ENCODE measurements around the gene DMGDH. TPM values are rescaled to one million over a fixed set of nuclear protein-coding genes. Genes with fewer than 3 reads are reported as not detected.

The DMGDH gene
- total RNA-seq, 2 experiments from 2014 or later = 0.33 to 0.70 TPM

- DNase-seq = no peak
- Mint-ChIP-seq H3K9me3 (ENCODE audit: low read depth) (no peaks in the 10 kb centered on the region), H3K36me3 (no peaks in the 10 kb centered on the region), H3K4me1 (no peaks in the 10 kb centered on the region), H3K27me3 (peaks cover 46% of the 10 kb centered on the region), H3K27ac (no peak overlapping the region), H3K4me3 (no peak overlapping the region)
- CTCF ChIA-PET = interaction anchor here (0.9 to 2.0 kb wide), 4 partner anchors 23 to 61 kb away, joined by 3 to 13 read pairs (median 5); no protein-coding TSS in a partner anchor
- ATAC-seq = no peak
Observed at GRCh38 chr5:79048437-79048836, 21.0 kb downstream of the DMGDH start.

GRCh38 chr5:79047199-79047598, 22.3 kb downstream of the DMGDH start:
- ATAC-seq (no peak), DNase-seq (no peak)
- H3K4me1 Mint-ChIP-seq = no peaks in the 10 kb centered on the region
- CTCF ChIA-PET = interaction anchor here (0.6 to 2.0 kb wide), 4 partner anchors 22 to 114 kb away, joined by 3 to 13 read pairs (median 6); no protein-coding TSS in a partner anchor
- no peak overlapping the region for H3K4me3 Mint-ChIP-seq
- no peaks in the 10 kb centered on the region for H3K9me3 Mint-ChIP-seq (ENCODE audit: low read depth)
- peaks cover 46% of the 10 kb centered on the region for H3K27me3 Mint-ChIP-seq
- H3K36me3 Mint-ChIP-seq = no peaks in the 10 kb centered on the region
- H3K27ac Mint-ChIP-seq = no peak overlapping the region

GRCh38 chr5:79042188-79042587, 27.3 kb downstream of the DMGDH start:
- Mint-ChIP-seq H3K4me3 (no peak overlapping the region), H3K9me3 (ENCODE audit: low read depth) (no peaks in the 10 kb centered on the region), H3K27ac (no peak overlapping the region), H3K27me3 (peaks cover 23% of the 10 kb centered on the region), H3K4me1 (no peaks in the 10 kb centered on the region), H3K36me3 (no peaks in the 10 kb centered on the region)
- CTCF ChIA-PET = interaction anchor here (2.3 kb wide), 1 partner anchor 17 kb away, joined by 12 read pairs; no protein-coding TSS in a partner anchor
- ATAC-seq = no peak
- no peak for DNase-seq

GRCh38 chr5:79036769-79037168, 32.7 kb downstream of the DMGDH start:
- Mint-ChIP-seq H3K4me1 (no peaks in the 10 kb centered on the region), H3K36me3 (no peaks in the 10 kb centered on the region), H3K9me3 (ENCODE audit: low read depth) (no peaks in the 10 kb centered on the region), H3K27ac (no peak overlapping the region), H3K4me3 (no peak overlapping the region), H3K27me3 (peaks cover 3% of the 10 kb centered on the region)
- DNase-seq (no peak), ATAC-seq (no peak)
- CTCF ChIA-PET = no interaction called here

GRCh38 chr5:79035237-79035636, 34.2 kb downstream of the DMGDH start:
- ATAC-seq (no peak), DNase-seq (no peak)
- Mint-ChIP-seq H3K4me3 (no peak overlapping the region), H3K27ac (no peak overlapping the region), H3K4me1 (no peaks in the 10 kb centered on the region), H3K9me3 (ENCODE audit: low read depth) (no peaks in the 10 kb centered on the region), H3K27me3 (peaks cover 5% of the 10 kb centered on the region), H3K36me3 (no peaks in the 10 kb centered on the region)
- CTCF ChIA-PET = interaction anchor here (1.2 kb wide), 1 partner anchor 98 kb away, joined by 4 read pairs; no protein-coding TSS in a partner anchor

GRCh38 chr5:79032782-79033181, 36.7 kb downstream of the DMGDH start:
- no peaks in the 10 kb centered on the region for H3K4me1 Mint-ChIP-seq
- no peak overlapping the region for H3K4me3 Mint-ChIP-seq
- no peaks in the 10 kb centered on the region for H3K36me3 Mint-ChIP-seq
- H3K27me3 Mint-ChIP-seq = peaks cover 10% of the 10 kb centered on the region
- ATAC-seq = no peak
- CTCF ChIA-PET = interaction anchor here (1.6 kb wide), 1 partner anchor 8 kb away, joined by 5 read pairs; no protein-coding TSS in a partner anchor
- no peaks in the 10 kb centered on the region for H3K9me3 Mint-ChIP-seq (ENCODE audit: low read depth)
- H3K27ac Mint-ChIP-seq = no peak overlapping the region
- DNase-seq = no peak

- Mint-ChIP-seq H3K36me3 (no peaks in the 10 kb centered on the region), H3K27me3 (peaks cover 12% of the 10 kb centered on the region), H3K9me3 (ENCODE audit: low read depth) (no peaks in the 10 kb centered on the region), H3K27ac (no peak overlapping the region), H3K4me1 (no peaks in the 10 kb centered on the region), H3K4me3 (no peak overlapping the region)
- ATAC-seq (no peak), DNase-seq (no peak)
- CTCF ChIA-PET = no interaction called here
Observed at GRCh38 chr5:79032031-79032695, 37.3 kb downstream of the DMGDH start.

- CTCF ChIA-PET = no interaction called here
- H3K27me3 Mint-ChIP-seq = peaks cover 19% of the 10 kb centered on the region
- no peaks in the 10 kb centered on the region for H3K36me3 Mint-ChIP-seq
- H3K4me3 Mint-ChIP-seq = no peak overlapping the region
- no peaks in the 10 kb centered on the region for H3K9me3 Mint-ChIP-seq (ENCODE audit: low read depth)
- ATAC-seq = no peak
- DNase-seq = no peak
- H3K27ac Mint-ChIP-seq = no peak overlapping the region
- H3K4me1 Mint-ChIP-seq = no peaks in the 10 kb centered on the region
Observed at GRCh38 chr5:79031485-79031867, 38.0 kb downstream of the DMGDH start.

- peaks cover 23% of the 10 kb centered on the region for H3K27me3 Mint-ChIP-seq
- no peaks in the 10 kb centered on the region for H3K4me1 Mint-ChIP-seq
- H3K4me3 Mint-ChIP-seq = no peak overlapping the region
- no peaks in the 10 kb centered on the region for H3K9me3 Mint-ChIP-seq (ENCODE audit: low read depth)
- CTCF ChIA-PET = interaction anchor here (2.4 to 2.6 kb wide), 2 partner anchors 10 to 102 kb away, joined by 8 to 19 read pairs; no protein-coding TSS in a partner anchor
- no peak for ATAC-seq
- no peak overlapping the region for H3K27ac Mint-ChIP-seq
- DNase-seq = no peak
- H3K36me3 Mint-ChIP-seq = no peaks in the 10 kb centered on the region
Observed at GRCh38 chr5:79030663-79031484, 38.6 kb downstream of the DMGDH start.

GRCh38 chr5:79025054-79025472, 44.4 kb downstream of the DMGDH start:
- no peaks in the 10 kb centered on the region for H3K36me3 Mint-ChIP-seq
- no peak overlapping the region for H3K4me3 Mint-ChIP-seq
- CTCF ChIA-PET = interaction anchor here (0.6 to 10.9 kb wide), 37 partner anchors 9 to 1058 kb away, joined by 3 to 251 read pairs (median 4); partner anchors contain the start of gene ARSB
- H3K9me3 Mint-ChIP-seq (ENCODE audit: low read depth) = no peaks in the 10 kb centered on the region
- H3K27me3 Mint-ChIP-seq = peaks cover 72% of the 10 kb centered on the region
- ATAC-seq (no peak), DNase-seq (peak; percentile 58)
- peaks cover 11% of the 10 kb centered on the region for H3K4me1 Mint-ChIP-seq
- H3K27ac Mint-ChIP-seq = no peak overlapping the region

- peaks cover 11% of the 10 kb centered on the region for H3K4me1 Mint-ChIP-seq
- ATAC-seq (no peak), DNase-seq (no peak)
- CTCF ChIA-PET = interaction anchor here (0.8 to 10.9 kb wide), 21 partner anchors 8 to 485 kb away, joined by 3 to 251 read pairs (median 10); partner anchors contain the start of gene ARSB
- peaks cover 83% of the 10 kb centered on the region for H3K27me3 Mint-ChIP-seq
- no peak overlapping the region for H3K27ac Mint-ChIP-seq
- H3K9me3 Mint-ChIP-seq (ENCODE audit: low read depth) = no peaks in the 10 kb centered on the region
- H3K4me3 Mint-ChIP-seq = no peak overlapping the region
- H3K36me3 Mint-ChIP-seq = no peaks in the 10 kb centered on the region
Observed at GRCh38 chr5:79023947-79024346, 45.5 kb downstream of the DMGDH start.

GRCh38 chr5:79023348-79023747, 46.1 kb downstream of the DMGDH start:
- DNase-seq (no peak), ATAC-seq (no peak)
- Mint-ChIP-seq H3K27me3 (peaks cover 81% of the 10 kb centered on the region), H3K27ac (no peak overlapping the region), H3K9me3 (ENCODE audit: low read depth) (no peaks in the 10 kb centered on the region), H3K4me1 (peaks cover 11% of the 10 kb centered on the region), H3K4me3 (no peak overlapping the region), H3K36me3 (no peaks in the 10 kb centered on the region)
- CTCF ChIA-PET = interaction anchor here (1.0 to 10.9 kb wide), 10 partner anchors 40 to 1060 kb away, joined by 3 to 251 read pairs (median 12); partner anchors contain the start of gene ARSB

- ATAC-seq = no peak
- Mint-ChIP-seq H3K4me1 (peaks cover 11% of the 10 kb centered on the region), H3K27ac (no peak overlapping the region), H3K27me3 (peaks cover 85% of the 10 kb centered on the region), H3K36me3 (no peaks in the 10 kb centered on the region), H3K9me3 (ENCODE audit: low read depth) (no peaks in the 10 kb centered on the region), H3K4me3 (no peak overlapping the region)
- no peak for DNase-seq
- CTCF ChIA-PET = interaction anchor here (1.0 to 10.9 kb wide), 9 partner anchors 39 to 1060 kb away, joined by 3 to 251 read pairs (median 4); partner anchors contain the start of gene ARSB
Observed at GRCh38 chr5:79022771-79023170, 46.7 kb downstream of the DMGDH start.

Data from activated CD8-positive, alpha-beta memory T cell treated with anti-CD3 and anti-CD28 coated beads, Interleukin-2, amount 10 ng/mL, durations not matched to agents 7 days and 5 days (primary cell).